Activated naive CD4-positive, alpha-beta T cell treated with anti-CD3 and anti-CD28 coated beads, Interleukin-2, amount 50 U/mL, for 72 hours (primary cell): ENCODE measurements around the gene PEMT. TPM values are rescaled to one million over a fixed set of nuclear protein-coding genes. Genes with fewer than 3 reads are reported as not detected.
"Not testable (repeated sequence)": the region's sequence is repeated elsewhere in the genome, so short reads cannot be mapped to it uniquely, and the experiment has no call there.

ENCODE experiments used
- ATAC-seq, 2 donors: fragments of 150-1000 bp; cut with Tn5 transposase; 2 replicates each; pipeline ENCODE4 v1.10.0; 2021; ENCODE audit warnings: mild to moderate bottlenecking in 2 of 2, moderate library complexity in 2 of 2
- DNase-seq, 2 donors: peaks; one replicate each; pipeline ENCODE4 v3.0.0; 2021 to 2022; ENCODE audit warnings: low spot score in 2 of 2
- H3K27ac Mint-ChIP-seq, 2 donors: one replicate each; pipeline ENCODE4 v1.8.0; 2022; ENCODE audit warnings: mild to moderate bottlenecking in 2 of 2, mixed read lengths in 2 of 2
- H3K36me3 Mint-ChIP-seq, 2 donors: one replicate each; pipeline ENCODE4 v1.8.0; 2022; ENCODE audit warnings: mixed read lengths in 2 of 2
- H3K9me3 Mint-ChIP-seq, 2 donors: one replicate each; pipeline ENCODE4 v1.8.0; 2022; ENCODE audit warnings: mixed read lengths in 2 of 2
- total RNA-seq, 2 donors: library from RNA; stranded (reverse); gene quantifications; one replicate each; pipeline ENCODE4 v1.2.3, GENCODE V29; 2022

The PEMT gene
- total RNA-seq, 2 donors from 2014 or later, result 6.3 to 27.5 TPM

- no peaks in the 10 kb centered on the region for H3K9me3 Mint-ChIP-seq
- H3K36me3 Mint-ChIP-seq, result peaks cover 0 to 7% of the 10 kb centered on the region in 2 donors
- ATAC-seq (no peak), DNase-seq (no peak)
- H3K27ac Mint-ChIP-seq, result no peak overlapping the region
These were observed 109.6 kb downstream of the PEMT start for GRCh38 chr17:17481860-17482259.

- peak overlapping the region; percentile 5 to 73 for H3K27ac Mint-ChIP-seq
- H3K9me3 Mint-ChIP-seq, result no peaks in the 10 kb centered on the region
- peaks cover 0 to 6% of the 10 kb centered on the region in 2 donors for H3K36me3 Mint-ChIP-seq
- ATAC-seq, result no peak
- no peak for DNase-seq
These were observed 110.8 kb downstream of the PEMT start for GRCh38 chr17:17480593-17481148.

- ATAC-seq (no peak), DNase-seq (no peak)
- Mint-ChIP-seq H3K9me3 (no peaks in the 10 kb centered on the region), H3K27ac (no peak overlapping the region), H3K36me3 (no peaks in the 10 kb centered on the region)
These were observed 112.3 kb downstream of the PEMT start for GRCh38 chr17:17479209-17479608.

- Mint-ChIP-seq H3K9me3 (no peaks in the 10 kb centered on the region), H3K27ac (peak within 1 kb of the TSS; percentile 95), H3K36me3 (no peaks in the 10 kb centered on the region)
- DNase-seq, result peak; percentile 94 to 97
- peak; percentile 93 to 99 for ATAC-seq
These were observed 114.5 kb downstream of the PEMT start, which contains the start of gene MED9 for GRCh38 chr17:17476865-17477467. Gene MED9, plus strand, starts transcription at chr17:17477000. Its CDS starts 42 bp downstream, at chr17:17477042.

- Mint-ChIP-seq H3K36me3 (no peaks in the 10 kb centered on the region), H3K27ac (no peak overlapping the region), H3K9me3 (no peaks in the 10 kb centered on the region)
- DNase-seq (no peak), ATAC-seq (no peak)
These were observed 117.2 kb downstream of the PEMT start for GRCh38 chr17:17474341-17474740.

GRCh38 chr17:17472333-17472920, 119.1 kb downstream of the PEMT start:
- Mint-ChIP-seq H3K27ac (no peak overlapping the region), H3K36me3 (no peaks in the 10 kb centered on the region), H3K9me3 (no peaks in the 10 kb centered on the region)
- ATAC-seq, result peak in 1 of 2 donors; percentile 56
- no peak for DNase-seq

GRCh38 chr17:17469996-17470395, 121.5 kb downstream of the PEMT start:
- H3K36me3 Mint-ChIP-seq, result no peaks in the 10 kb centered on the region
- no peaks in the 10 kb centered on the region for H3K9me3 Mint-ChIP-seq

GRCh38 chr17:17469358-17469757, 122.2 kb downstream of the PEMT start:
- H3K9me3 Mint-ChIP-seq, result no peaks in the 10 kb centered on the region

More at GRCh38 chr17:17469996-17470395, 121.5 kb downstream of the PEMT start:
- ATAC-seq (no peak), DNase-seq (no peak)
- no peak overlapping the region for H3K27ac Mint-ChIP-seq

GRCh38 chr17:17468217-17469010, 123.1 kb downstream of the PEMT start:
- ATAC-seq (no peak), DNase-seq (no peak)
- Mint-ChIP-seq H3K27ac (no peak overlapping the region), H3K36me3 (no peaks in the 10 kb centered on the region), H3K9me3 (no peaks in the 10 kb centered on the region)

More at GRCh38 chr17:17469358-17469757, 122.2 kb downstream of the PEMT start:
- Mint-ChIP-seq H3K27ac (no peak overlapping the region), H3K36me3 (no peaks in the 10 kb centered on the region)
- ATAC-seq (no peak), DNase-seq (no peak)

GRCh38 chr17:17467720-17468119, 123.8 kb downstream of the PEMT start:
- ATAC-seq (no peak), DNase-seq (no peak)
- Mint-ChIP-seq H3K27ac (no peak overlapping the region), H3K36me3 (no peaks in the 10 kb centered on the region), H3K9me3 (no peaks in the 10 kb centered on the region)

GRCh38 chr17:17467016-17467415, 124.5 kb downstream of the PEMT start:
- DNase-seq, result no peak
- ATAC-seq, result no peak
- Mint-ChIP-seq H3K9me3 (no peaks in the 10 kb centered on the region), H3K36me3 (no peaks in the 10 kb centered on the region), H3K27ac (no peak overlapping the region)

GRCh38 chr17:17466511-17466910, 125.0 kb downstream of the PEMT start:
- Mint-ChIP-seq H3K9me3 (no peaks in the 10 kb centered on the region), H3K27ac (no peak overlapping the region), H3K36me3 (no peaks in the 10 kb centered on the region)
- ATAC-seq, result no peak
- no peak for DNase-seq

- not testable (repeated sequence) for H3K9me3 Mint-ChIP-seq, H3K36me3 Mint-ChIP-seq, H3K27ac Mint-ChIP-seq, DNase-seq, ATAC-seq
These were observed 125.6 kb downstream of the PEMT start for GRCh38 chr17:17465878-17466277.

GRCh38 chr17:17463821-17464220, 127.7 kb downstream of the PEMT start:
- ATAC-seq, result no peak

GRCh38 chr17:17462048-17462824, 129.3 kb downstream of the PEMT start:
- no peaks in the 10 kb centered on the region for H3K36me3 Mint-ChIP-seq
- no peak for DNase-seq
- ATAC-seq, result peak in 1 of 2 donors; percentile 41
- no peak overlapping the region for H3K27ac Mint-ChIP-seq
- peaks cover 7 to 9% of the 10 kb centered on the region in 2 donors for H3K9me3 Mint-ChIP-seq

More at GRCh38 chr17:17463821-17464220, 127.7 kb downstream of the PEMT start:
- no peak for DNase-seq
- H3K27ac Mint-ChIP-seq, result no peak overlapping the region
- peaks cover 7 to 9% of the 10 kb centered on the region in 2 donors for H3K9me3 Mint-ChIP-seq
- H3K36me3 Mint-ChIP-seq, result no peaks in the 10 kb centered on the region

GRCh38 chr17:17460038-17460437, 131.5 kb downstream of the PEMT start:
- peaks cover 7 to 9% of the 10 kb centered on the region in 2 donors for H3K9me3 Mint-ChIP-seq
- no peak for DNase-seq
- H3K27ac Mint-ChIP-seq, result no peak overlapping the region
- ATAC-seq, result no peak
- H3K36me3 Mint-ChIP-seq, result no peaks in the 10 kb centered on the region
